ENCODE results near the gene PAPLN.

PAPLN gene

GRCh38 chr14:73250781-73251500 is 13.6 kb downstream of the PAPLN start:
- no peak overlapping the region for H3K4me3 ChIP-seq (ENCODE audit: low read depth, low read length)
- TF ChIP-seq, protein P1, sequence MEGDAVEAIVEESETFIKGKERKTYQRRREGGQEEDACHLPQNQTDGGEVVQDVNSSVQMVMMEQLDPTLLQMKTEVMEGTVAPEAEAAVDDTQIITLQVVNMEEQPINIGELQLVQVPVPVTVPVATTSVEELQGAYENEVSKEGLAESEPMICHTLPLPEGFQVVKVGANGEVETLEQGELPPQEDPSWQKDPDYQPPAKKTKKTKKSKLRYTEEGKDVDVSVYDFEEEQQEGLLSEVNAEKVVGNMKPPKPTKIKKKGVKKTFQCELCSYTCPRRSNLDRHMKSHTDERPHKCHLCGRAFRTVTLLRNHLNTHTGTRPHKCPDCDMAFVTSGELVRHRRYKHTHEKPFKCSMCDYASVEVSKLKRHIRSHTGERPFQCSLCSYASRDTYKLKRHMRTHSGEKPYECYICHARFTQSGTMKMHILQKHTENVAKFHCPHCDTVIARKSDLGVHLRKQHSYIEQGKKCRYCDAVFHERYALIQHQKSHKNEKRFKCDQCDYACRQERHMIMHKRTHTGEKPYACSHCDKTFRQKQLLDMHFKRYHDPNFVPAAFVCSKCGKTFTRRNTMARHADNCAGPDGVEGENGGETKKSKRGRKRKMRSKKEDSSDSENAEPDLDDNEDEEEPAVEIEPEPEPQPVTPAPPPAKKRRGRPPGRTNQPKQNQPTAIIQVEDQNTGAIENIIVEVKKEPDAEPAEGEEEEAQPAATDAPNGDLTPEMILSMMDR (IDR thresholded peaks at IDR 0.05; ENCODE audit: insufficient read depth, low read length, missing control alignments), result no peak
- no peak for DNase-seq (ENCODE audit: low read depth, low spot score)
- ChIA-PET POLR2A (no interaction called here), CTCF (no interaction called here)

- TF ChIP-seq, protein P1 (IDR thresholded peaks at IDR 0.05; ENCODE audit: insufficient read depth, low read length, missing control alignments), result no peak
- POLR2A ChIA-PET, result no interaction called here
- H3K4me3 ChIP-seq (ENCODE audit: low read depth, low read length), result no peak overlapping the region
- CTCF ChIA-PET, result no interaction called here
- no peak for DNase-seq (ENCODE audit: low read depth, low spot score)
Observed at GRCh38 chr14:73251516-73252215, 14.4 kb downstream of the PAPLN start.

DNA sequence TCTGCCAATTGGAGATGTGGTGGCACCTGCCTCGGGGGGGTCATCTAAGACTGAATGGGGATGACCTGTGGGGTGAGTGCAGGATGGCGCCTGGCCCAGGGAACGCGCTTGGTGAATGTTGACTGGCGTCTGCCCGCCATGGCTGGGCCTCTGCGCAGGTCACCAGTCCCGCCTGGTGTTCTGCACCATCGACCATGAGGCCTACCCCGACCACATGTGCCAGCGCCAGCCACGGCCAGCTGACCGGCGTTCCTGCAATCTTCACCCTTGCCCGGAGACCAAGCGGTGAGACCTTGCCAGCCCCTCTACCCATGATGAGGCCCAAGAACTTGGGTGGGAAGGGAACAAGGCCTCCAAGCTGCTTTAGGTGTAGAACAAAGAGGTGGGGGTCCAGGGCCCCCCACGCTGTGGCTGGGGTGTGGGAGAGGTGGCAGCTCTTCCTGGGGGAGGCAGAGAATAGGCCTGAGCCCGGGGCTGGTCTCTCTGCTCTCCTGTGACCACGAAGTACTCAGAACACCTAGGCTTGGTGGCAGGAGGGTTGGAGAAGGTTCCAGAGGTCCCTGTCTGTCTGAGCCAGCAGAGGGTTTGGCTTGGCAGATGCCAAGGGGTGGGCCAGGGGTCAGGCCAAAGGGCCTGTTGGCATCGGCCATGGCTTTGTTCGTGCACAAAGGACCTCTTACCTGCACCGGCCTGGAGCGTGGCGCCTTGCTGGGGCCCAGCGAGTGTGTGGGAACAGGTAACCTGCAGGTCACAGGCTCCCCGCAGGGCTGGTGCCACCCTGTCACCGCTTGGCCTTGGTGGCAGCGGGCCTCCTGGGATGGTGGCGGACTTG is 15.4 kb downstream of the PAPLN start:
- DNase-seq (ENCODE audit: low read depth, low spot score), result no peak
- CTCF ChIA-PET, result no interaction called here
- no peak overlapping the region for H3K4me3 ChIP-seq (ENCODE audit: low read depth, low read length)
- TF ChIP-seq, protein P1 (IDR thresholded peaks at IDR 0.05; ENCODE audit: insufficient read depth, low read length, missing control alignments), result no peak
- POLR2A ChIA-PET, result no interaction called here

DNA sequence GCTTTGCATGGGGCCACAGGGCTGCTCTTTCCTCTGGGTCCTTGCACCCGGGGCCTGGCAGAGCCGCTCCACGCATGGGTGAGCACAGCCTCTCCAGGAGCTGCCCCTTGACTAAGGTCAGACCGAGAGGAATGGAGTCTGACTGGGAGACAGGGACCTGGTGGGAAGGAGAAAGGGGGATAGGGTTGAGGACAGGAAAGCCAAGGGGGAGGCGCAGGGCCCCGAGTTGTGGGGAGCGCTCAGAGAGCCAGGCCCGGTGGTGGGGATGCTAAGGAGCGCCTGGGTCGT is 16.0 kb downstream of the PAPLN start:
- TF ChIP-seq, protein P1 (IDR thresholded peaks at IDR 0.05; ENCODE audit: insufficient read depth, low read length, missing control alignments), result no peak
- POLR2A ChIA-PET, result no interaction called here
- CTCF ChIA-PET, result interaction anchor here (0.7 kb wide), 1 partner anchor 203 kb away, joined by 3 read pairs; no protein-coding TSS in a partner anchor
- H3K4me3 ChIP-seq (ENCODE audit: low read depth, low read length), result no peak overlapping the region
- no peak for DNase-seq (ENCODE audit: low read depth, low spot score)

DNA sequence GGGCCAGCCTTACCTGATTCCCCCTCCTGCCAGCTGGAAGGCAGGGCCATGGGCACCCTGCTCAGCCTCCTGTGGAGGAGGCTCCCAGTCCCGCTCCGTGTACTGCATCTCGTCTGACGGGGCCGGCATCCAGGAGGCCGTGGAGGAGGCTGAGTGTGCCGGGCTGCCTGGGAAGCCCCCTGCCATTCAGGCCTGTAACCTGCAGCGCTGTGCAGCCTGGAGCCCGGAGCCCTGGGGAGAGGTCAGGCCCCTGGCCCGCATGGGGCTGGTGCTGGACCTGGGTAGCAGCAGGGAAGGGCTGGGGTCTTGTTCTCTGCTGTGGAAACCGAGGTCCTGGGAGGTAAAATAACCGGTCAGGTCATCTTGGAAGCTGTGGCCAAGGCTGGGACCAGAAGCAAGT is 16.4 kb downstream of the PAPLN start:
- DNase-seq (ENCODE audit: low read depth, low spot score), result no peak
- ChIA-PET CTCF (interaction anchor here (0.6 to 0.7 kb wide), 2 partner anchors 27 to 203 kb away, joined by 3 read pairs; no protein-coding TSS in a partner anchor), POLR2A (no interaction called here)
- TF ChIP-seq, protein P1 (IDR thresholded peaks at IDR 0.05; ENCODE audit: insufficient read depth, low read length, missing control alignments), result no peak
- H3K4me3 ChIP-seq (ENCODE audit: low read depth, low read length), result no peak overlapping the region
